CD4-positive, alpha-beta T cell (primary cell): ENCODE measurements around the gene COBL. TPM values are rescaled to one million over a fixed set of nuclear protein-coding genes. Genes with fewer than 3 reads are reported as not detected.

Experiments used
- ATAC-seq: fragments of 200-7000 bp; cut with Tn5 transposase; one replicate; pipeline ENCODE4 v1.10.0; 2022; ENCODE audit warnings: mild to moderate bottlenecking; ENCODE audit not compliant: poor library complexity
- CTCF ChIA-PET: fragments of 350-600 bp; sonication (Branson Sonifier 250); formaldehyde crosslinking; loops from one replicate; lab custom pipeline; 2021; ENCODE audit warnings: antibody characterized with exemption, inconsistent platforms; lab: Charles Lee
- POLR2A ChIA-PET: fragments of 350-600 bp; sonication (Branson Sonifier 250); formaldehyde crosslinking; loops from one replicate; lab custom pipeline; 2021; ENCODE audit warnings: antibody characterized with exemption, inconsistent platforms; lab: Charles Lee
- DNase-seq, 14 experiments: peaks; one replicate each; pipeline ENCODE4 v3.0.0-alpha.2; 2013 to 2020; ENCODE audit warnings: mixed read lengths in 2 of 14
- H3K27ac ChIP-seq, 2 donors: one replicate each; pipeline versions ENCODE4 v1.5.1 to v1.7.0; 2013; ENCODE audit warnings: low read length in 2 of 2, low read depth in 1 of 2, mild to moderate bottlenecking in 1 of 2
- H3K27me3 ChIP-seq, 2 experiments: 1 replicate in 1 of 2; 2 replicates in 1 of 2; pipeline versions ENCODE4 v1.6.1 to v1.7.0; 2013; ENCODE audit warnings: low read length in 2 of 2, control low read depth in 1 of 2, mild to moderate bottlenecking in 1 of 2, moderate library complexity in 1 of 2; ENCODE audit not compliant: insufficient read depth in 2 of 2, control insufficient read depth in 1 of 2
- H3K36me3 ChIP-seq: one replicate; pipeline ENCODE4 v1.6.1; 2013; ENCODE audit warnings: low read length, control low read depth; ENCODE audit not compliant: insufficient read depth
- H3K4me1 ChIP-seq: one replicate; pipeline ENCODE4 v1.6.1; 2013; ENCODE audit warnings: low read length, control low read depth; ENCODE audit not compliant: insufficient read depth
- H3K4me3 ChIP-seq: one replicate; pipeline ENCODE4 v1.5.1; 2013; ENCODE audit warnings: mild to moderate bottlenecking, low read length, moderate library complexity
- H3K9me3 ChIP-seq, 2 experiments: 1 replicate in 1 of 2; 2 replicates in 1 of 2; pipeline versions ENCODE4 v1.6.1 to v1.7.0; 2013; ENCODE audit warnings: low read length in 2 of 2, mild to moderate bottlenecking in 2 of 2, control low read depth in 1 of 2, moderate library complexity in 1 of 2; ENCODE audit not compliant: control insufficient read depth in 1 of 2, insufficient read depth in 1 of 2
- H3K27ac Mint-ChIP-seq: one replicate; pipeline ENCODE4 v1.8.0; 2020; ENCODE audit warnings: mixed read lengths
- H3K27me3 Mint-ChIP-seq: one replicate; pipeline ENCODE4 v1.8.0; 2021; ENCODE audit warnings: mixed read lengths
- H3K36me3 Mint-ChIP-seq: one replicate; pipeline ENCODE4 v1.8.0; 2021; ENCODE audit warnings: low read depth, mixed read lengths
- H3K4me1 Mint-ChIP-seq: one replicate; pipeline ENCODE4 v1.8.0; 2021; ENCODE audit warnings: low read depth, mixed read lengths
- H3K4me3 Mint-ChIP-seq: one replicate; pipeline ENCODE4 v1.8.0; 2020; ENCODE audit warnings: mild to moderate bottlenecking, mixed read lengths
- H3K9me3 Mint-ChIP-seq: one replicate; pipeline ENCODE4 v1.8.0; 2020; ENCODE audit warnings: mixed read lengths
- CTCF ChIP-seq: fragments of 200-600 bp; IDR thresholded peaks from one replicate; pipeline ENCODE4 v1.8.0; 2022; ENCODE audit warnings: antibody characterized with exemption, mild to moderate bottlenecking
- intact Hi-C, 2 experiments: fragments of 100-400 bp; cut with DNase I in 1 of 2; cut with micrococcal nuclease in 1 of 2; formaldehyde crosslinking; loops; one replicate each; pipeline versions ENCODE4 v1.15.1 to v1.9.0; 2023 to 2025; cut with DNase I, micrococcal nuclease
- total RNA-seq, 174 experiments: library from RNA in 2 of 174; stranded (reverse) in 2 of 174; gene quantifications; one replicate each; pipeline ENCODE4 v1.2.3 and lab custom pipeline; 2021 to 2026

Gene COBL
- total RNA-seq, 2 experiments from 2014 or later: not detected

GRCh38 chr7:51017576-51018535 is 298.8 kb downstream of the COBL start:
- Histone ChIP-seq H3K4me3 (no peak overlapping the region), H3K36me3 (no peaks in the 10 kb centered on the region), H3K9me3 (peaks cover 0 to 4% of the 10 kb centered on the region in 2 experiments), H3K4me1 (no peaks in the 10 kb centered on the region), H3K27me3 (no peaks in the 10 kb centered on the region), H3K27ac (no peak overlapping the region)
- H3K27ac Mint-ChIP-seq: no peak overlapping the region
- no peak for ATAC-seq
- H3K27me3 Mint-ChIP-seq: no peaks in the 10 kb centered on the region
- H3K36me3 Mint-ChIP-seq: no peaks in the 10 kb centered on the region
- intact Hi-C loops: no loop called here
- no peaks in the 10 kb centered on the region for H3K9me3 Mint-ChIP-seq
- TF ChIP-seq CTCF: no peak
- no peaks in the 10 kb centered on the region for H3K4me1 Mint-ChIP-seq
- ChIA-PET POLR2A (no interaction called here), CTCF (no interaction called here)
- DNase-seq: no peak
- no peak overlapping the region for H3K4me3 Mint-ChIP-seq

GRCh38 chr7:51016546-51016945 is 300.1 kb downstream of the COBL start:
- H3K27me3 Mint-ChIP-seq: no peaks in the 10 kb centered on the region
- ChIA-PET CTCF (no interaction called here), POLR2A (no interaction called here)

GRCh38 chr7:51015581-51015980 is 301.0 kb downstream of the COBL start:
- H3K4me1 Mint-ChIP-seq: no peaks in the 10 kb centered on the region
- no peak for TF ChIP-seq CTCF
- H3K27ac Mint-ChIP-seq: no peak overlapping the region
- Histone ChIP-seq H3K27me3 (no peaks in the 10 kb centered on the region), H3K9me3 (peaks cover 0 to 4% of the 10 kb centered on the region in 2 experiments), H3K36me3 (no peaks in the 10 kb centered on the region), H3K4me1 (no peaks in the 10 kb centered on the region), H3K4me3 (no peak overlapping the region), H3K27ac (no peak overlapping the region)
- intact Hi-C loops: no loop called here
- no peak overlapping the region for H3K4me3 Mint-ChIP-seq
- H3K9me3 Mint-ChIP-seq: no peaks in the 10 kb centered on the region
- ChIA-PET POLR2A (no interaction called here), CTCF (no interaction called here)
- H3K27me3 Mint-ChIP-seq: no peaks in the 10 kb centered on the region
- DNase-seq: no peak
- no peak for ATAC-seq
- no peaks in the 10 kb centered on the region for H3K36me3 Mint-ChIP-seq

More at GRCh38 chr7:51016546-51016945, 300.1 kb downstream of the COBL start:
- DNase-seq (no peak), ATAC-seq (no peak)
- H3K4me3 ChIP-seq: no peak overlapping the region
- intact Hi-C loops: no loop called here
- no peak overlapping the region for H3K27ac Mint-ChIP-seq
- TF ChIP-seq CTCF: no peak
- no peak overlapping the region for H3K27ac ChIP-seq
- H3K4me1 Mint-ChIP-seq: no peaks in the 10 kb centered on the region
- H3K36me3 Mint-ChIP-seq: no peaks in the 10 kb centered on the region
- H3K9me3 ChIP-seq: peaks cover 0 to 4% of the 10 kb centered on the region in 2 experiments
- H3K27me3 ChIP-seq: no peaks in the 10 kb centered on the region
- H3K36me3 ChIP-seq: no peaks in the 10 kb centered on the region
- no peak overlapping the region for H3K4me3 Mint-ChIP-seq
- H3K9me3 Mint-ChIP-seq: no peaks in the 10 kb centered on the region
- H3K4me1 ChIP-seq: no peaks in the 10 kb centered on the region
